Muscle layer of duodenum (tissue), 2 donors: ENCODE data around the gene SENP7.
"Not testable (repeated sequence)": the region's sequence is repeated elsewhere in the genome, so short reads cannot be mapped to it uniquely, and the experiment has no call there.

Experiments
- H3K27ac ChIP-seq: one replicate; pipeline ENCODE4 v1.7.0; 2013; ENCODE audit warnings: mild to moderate bottlenecking, low read length
- H3K27me3 ChIP-seq: one replicate; pipeline ENCODE4 v1.7.0; 2013; ENCODE audit warnings: low read depth, mild to moderate bottlenecking, control low read depth, low read length
- H3K36me3 ChIP-seq, 2 donors: one replicate each; pipeline ENCODE4 v1.7.0; 2013; ENCODE audit warnings: low read length in 2 of 2, control low read depth in 1 of 2, mild to moderate bottlenecking in 1 of 2; ENCODE audit not compliant: insufficient read depth in 2 of 2, control insufficient read depth in 1 of 2
- H3K4me1 ChIP-seq, 2 donors: one replicate each; pipeline ENCODE4 v1.7.0; 2013; ENCODE audit warnings: low read length in 2 of 2, mild to moderate bottlenecking in 2 of 2, control low read depth in 1 of 2, moderate library complexity in 1 of 2; ENCODE audit not compliant: insufficient read depth in 2 of 2, control insufficient read depth in 1 of 2
- H3K4me3 ChIP-seq, 2 donors: one replicate each; pipeline ENCODE4 v1.7.0; 2013; ENCODE audit warnings: low read length in 2 of 2, low read depth in 1 of 2, mild to moderate bottlenecking in 1 of 2
- H3K9me3 ChIP-seq, 2 donors: one replicate each; pipeline ENCODE4 v1.7.0; 2013; ENCODE audit warnings: low read length in 2 of 2, control low read depth in 1 of 2, mild to moderate bottlenecking in 1 of 2; ENCODE audit not compliant: control insufficient read depth in 1 of 2
- donor health status: healthy.

The SENP7 gene

GRCh38 chr3:101320475-101320874, 192.5 kb downstream of the SENP7 start, which contains the start of gene IMPG2:
IMPG2 (minus strand) TSS chr3:101320575; CDS start chr3:101320372, 203 bp downstream.
- no peaks in the 10 kb centered on the region for H3K27me3 ChIP-seq
- H3K36me3 ChIP-seq, result no peaks in the 10 kb centered on the region
- H3K4me1 ChIP-seq, result no peaks in the 10 kb centered on the region
- no peaks in the 10 kb centered on the region for H3K9me3 ChIP-seq
- H3K4me3 ChIP-seq, result peak within 1 kb of the TSS in 1 of 2 donors; percentile 18
- peak within 1 kb of the TSS; percentile 35 for H3K27ac ChIP-seq

GRCh38 chr3:101319531-101319930, 193.5 kb downstream of the SENP7 start:
- Histone ChIP-seq H3K4me3 (peak overlapping the region in 1 of 2 donors; percentile 18), H3K27ac (peak overlapping the region; percentile 35), H3K9me3 (no peaks in the 10 kb centered on the region), H3K36me3 (no peaks in the 10 kb centered on the region), H3K4me1 (no peaks in the 10 kb centered on the region), H3K27me3 (no peaks in the 10 kb centered on the region)

DNA sequence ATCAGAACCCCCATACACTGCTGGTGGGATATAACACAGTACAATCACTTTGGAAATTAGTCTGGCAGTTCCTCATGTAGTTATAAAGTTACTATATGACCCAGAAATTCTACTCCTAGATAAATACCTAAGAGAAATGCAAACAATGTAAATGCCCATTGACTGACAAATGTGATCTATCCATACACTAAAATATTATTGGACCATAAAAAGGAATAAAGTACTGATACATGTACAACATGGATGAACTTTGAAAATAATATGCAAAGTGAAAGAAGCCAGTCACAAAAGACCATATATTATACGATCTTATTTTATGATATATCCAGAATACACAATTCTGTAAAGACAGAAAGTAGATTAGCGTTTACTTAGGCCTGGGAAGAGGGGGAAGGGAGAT, 200.5 kb downstream of the SENP7 start:
- Histone ChIP-seq H3K36me3 (no peaks in the 10 kb centered on the region), H3K27ac (no peak overlapping the region), H3K4me1 (peaks cover 0 to 8% of the 10 kb centered on the region in 2 donors), H3K9me3 (peaks cover 0 to 10% of the 10 kb centered on the region in 2 donors), H3K4me3 (no peak overlapping the region), H3K27me3 (no peaks in the 10 kb centered on the region)

DNA sequence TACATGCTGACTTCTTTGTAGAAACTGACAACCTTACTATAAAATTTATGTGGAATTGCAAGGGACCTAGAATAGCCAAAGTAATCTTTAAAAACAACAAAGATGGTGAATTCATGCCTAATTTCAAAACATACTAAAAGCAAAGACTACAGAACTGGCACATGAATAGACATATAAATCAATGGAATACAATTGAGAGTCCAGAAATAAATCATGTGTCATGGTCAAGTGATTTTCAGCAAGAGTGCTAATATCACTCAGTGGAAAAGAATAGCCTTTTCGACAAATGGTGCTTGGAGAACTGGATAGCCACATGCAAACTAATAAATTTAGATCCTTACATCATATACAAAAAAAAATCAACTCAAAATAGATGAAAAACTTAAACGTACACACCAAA, 201.3 kb downstream of the SENP7 start:
- no peak overlapping the region for H3K27ac ChIP-seq
- no peaks in the 10 kb centered on the region for H3K27me3 ChIP-seq
- peaks cover 0 to 11% of the 10 kb centered on the region in 2 donors for H3K9me3 ChIP-seq
- H3K4me1 ChIP-seq, result peaks cover 0 to 8% of the 10 kb centered on the region in 2 donors
- no peak overlapping the region for H3K4me3 ChIP-seq
- H3K36me3 ChIP-seq, result no peaks in the 10 kb centered on the region

- Histone ChIP-seq H3K4me1 (peaks cover 0 to 8% of the 10 kb centered on the region in 2 donors), H3K36me3 (no peaks in the 10 kb centered on the region), H3K27me3 (no peaks in the 10 kb centered on the region), H3K4me3 (no peak overlapping the region), H3K27ac (no peak overlapping the region), H3K9me3 (peaks cover 0 to 11% of the 10 kb centered on the region in 2 donors)
Observed at GRCh38 chr3:101310978-101311375, 202.0 kb downstream of the SENP7 start.

DNA sequence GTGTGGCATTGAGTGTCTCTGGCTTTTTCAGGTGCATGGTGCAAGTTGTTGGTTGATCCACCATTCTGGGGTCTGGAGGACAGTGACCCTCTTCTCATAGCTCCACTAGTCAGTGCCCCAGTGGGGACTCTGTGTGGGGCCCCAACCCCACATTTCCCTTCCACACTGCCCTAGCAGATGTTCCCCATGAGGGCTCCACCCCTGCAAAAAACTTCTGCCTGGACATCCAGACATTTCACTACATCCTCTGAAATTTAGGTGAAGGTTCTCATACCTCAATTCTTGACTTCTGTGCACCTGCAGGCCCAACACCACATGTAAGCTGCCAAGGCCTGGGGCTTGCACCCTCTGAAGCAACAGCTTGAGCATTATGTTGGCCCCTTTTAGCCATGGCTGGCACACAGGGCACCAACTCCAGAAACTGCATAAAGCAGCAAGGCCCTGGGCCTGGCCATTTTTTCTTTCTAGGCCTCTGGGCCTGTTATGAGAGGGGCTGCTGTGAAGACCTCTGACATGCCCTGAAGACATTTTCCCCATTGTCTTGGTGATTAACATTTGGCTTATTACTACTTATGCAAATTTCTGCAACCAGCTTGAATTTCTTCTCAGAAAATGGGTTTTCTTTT, 204.8 kb downstream of the SENP7 start:
- H3K4me3 ChIP-seq, H3K27me3 ChIP-seq, H3K36me3 ChIP-seq, H3K27ac ChIP-seq, H3K4me1 ChIP-seq: not testable (repeated sequence)
- H3K9me3 ChIP-seq, result peaks cover 0 to 11% of the 10 kb centered on the region in 2 donors

- Histone ChIP-seq H3K27me3 (no peaks in the 10 kb centered on the region), H3K4me3 (no peak overlapping the region), H3K36me3 (no peaks in the 10 kb centered on the region), H3K27ac (no peak overlapping the region), H3K4me1 (no peaks in the 10 kb centered on the region), H3K9me3 (peaks cover 0 to 11% of the 10 kb centered on the region in 2 donors)
Observed at GRCh38 chr3:101303836-101304235, 209.2 kb downstream of the SENP7 start.

DNA sequence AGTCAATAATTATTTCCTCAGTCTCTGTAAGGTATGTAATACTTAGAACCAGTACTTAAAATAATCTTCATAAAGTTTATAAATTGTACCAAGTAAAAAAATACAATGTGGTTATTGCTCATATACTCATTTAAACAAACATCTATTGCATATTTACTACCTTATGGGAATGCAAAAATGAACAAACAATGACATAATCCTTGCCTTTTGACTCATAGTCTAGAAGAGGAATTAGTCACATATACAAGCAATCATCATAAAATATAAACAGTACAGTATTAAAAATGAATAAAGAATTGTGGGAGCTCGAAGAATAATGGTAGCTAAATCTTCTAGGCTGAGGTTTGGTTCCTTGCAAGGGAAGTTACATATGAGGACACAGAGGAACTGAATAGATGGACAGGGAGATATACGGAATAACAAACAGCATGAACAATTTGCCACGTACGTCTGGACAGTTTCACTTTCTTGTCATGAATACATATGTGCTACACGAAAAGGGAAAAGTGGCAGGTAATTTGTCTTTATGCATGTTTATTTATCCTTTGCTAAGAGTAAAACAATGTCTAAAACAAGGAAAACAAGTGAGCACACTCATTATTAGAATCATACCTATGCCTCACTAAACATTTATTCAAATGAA, 209.8 kb downstream of the SENP7 start:
- no peak overlapping the region for H3K27ac ChIP-seq
- no peak overlapping the region for H3K4me3 ChIP-seq
- H3K27me3 ChIP-seq, result no peaks in the 10 kb centered on the region
- peaks cover 0 to 8% of the 10 kb centered on the region in 2 donors for H3K9me3 ChIP-seq
- H3K36me3 ChIP-seq, result no peaks in the 10 kb centered on the region
- no peaks in the 10 kb centered on the region for H3K4me1 ChIP-seq

DNA sequence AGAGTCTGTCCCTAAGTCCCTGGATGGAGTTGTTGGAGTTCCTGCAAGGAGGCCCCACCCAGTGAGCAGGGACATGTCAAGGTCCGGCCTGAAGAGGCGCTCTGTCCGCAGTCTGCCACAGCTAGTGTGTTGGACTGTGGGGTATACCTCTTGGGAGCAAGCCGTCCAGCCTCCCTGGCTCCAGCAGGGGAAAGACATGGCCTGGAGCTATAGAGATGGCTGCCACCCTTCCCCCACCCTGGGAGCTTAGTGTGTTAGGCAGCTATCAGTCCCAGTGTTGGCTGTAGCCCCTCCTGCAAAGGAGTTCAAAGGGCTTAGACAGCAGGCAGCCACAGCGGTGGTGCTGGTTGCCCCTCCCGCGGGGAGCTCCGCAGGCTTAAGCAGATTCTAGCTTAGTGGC, 212.9 kb downstream of the SENP7 start:
- H3K4me3 ChIP-seq, result no peak overlapping the region
- H3K27me3 ChIP-seq, result no peaks in the 10 kb centered on the region
- H3K27ac ChIP-seq, result no peak overlapping the region

DNA sequence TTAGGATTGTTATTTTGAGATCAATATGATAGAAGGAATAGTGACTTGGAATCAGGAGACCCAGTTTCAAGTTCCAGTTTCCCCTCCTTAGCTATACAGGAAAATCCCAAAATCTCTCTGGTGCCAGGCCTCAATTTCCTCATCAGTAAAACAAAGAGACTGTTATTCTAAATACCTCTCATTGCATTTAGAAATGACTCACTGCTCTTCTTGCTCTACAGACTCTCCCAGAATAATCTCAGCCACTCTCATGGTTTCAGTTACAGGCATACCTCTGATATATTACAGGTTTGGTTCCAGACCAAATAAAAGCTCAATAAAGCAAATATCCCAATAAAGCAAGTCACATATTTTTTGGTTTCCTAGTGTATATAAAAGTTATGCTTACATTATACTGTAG, 221.0 kb downstream of the SENP7 start:
- H3K27ac ChIP-seq, result no peak overlapping the region
- H3K4me1 ChIP-seq, result no peaks in the 10 kb centered on the region
- no peaks in the 10 kb centered on the region for H3K36me3 ChIP-seq
- peaks cover 0 to 3% of the 10 kb centered on the region in 2 donors for H3K9me3 ChIP-seq
- H3K27me3 ChIP-seq, result no peaks in the 10 kb centered on the region
- H3K4me3 ChIP-seq, result no peak overlapping the region

More for the DNA sequence above, 212.9 kb downstream of the SENP7 start:
- no peaks in the 10 kb centered on the region for H3K4me1 ChIP-seq
- no peaks in the 10 kb centered on the region for H3K36me3 ChIP-seq
- H3K9me3 ChIP-seq, result no peaks in the 10 kb centered on the region

DNA sequence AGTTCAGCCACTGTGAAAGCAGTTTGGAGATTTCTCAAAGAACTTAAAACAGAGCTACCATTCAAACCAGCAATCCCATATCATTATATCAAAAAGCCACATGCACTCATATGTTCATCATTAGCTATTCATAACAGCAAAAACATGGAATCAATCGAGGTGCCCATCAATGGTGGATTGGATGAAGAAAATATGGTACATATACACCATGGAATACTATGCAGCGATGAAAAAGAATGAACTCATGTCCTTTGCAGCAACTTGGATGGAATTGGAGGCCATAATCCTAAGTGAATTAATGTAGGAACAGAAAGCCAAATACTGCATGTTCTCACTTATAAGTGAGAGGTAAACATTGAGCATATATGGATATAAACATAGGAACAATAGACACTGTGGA, 224.7 kb downstream of the SENP7 start:
- Histone ChIP-seq H3K4me1 (no peaks in the 10 kb centered on the region), H3K9me3 (peaks cover 0 to 3% of the 10 kb centered on the region in 2 donors), H3K27me3 (no peaks in the 10 kb centered on the region), H3K36me3 (no peaks in the 10 kb centered on the region), H3K4me3 (no peak overlapping the region), H3K27ac (no peak overlapping the region)
